GM12865 (cell line): ENCODE data around the gene SDC4.

Experiments
- DNase-seq: peaks from one replicate; pipeline ENCODE4 v3.0.0; 2010; ENCODE audit warnings: low read depth
- H3K4me3 ChIP-seq: 2 replicates; pipeline ENCODE4 v1.5.1; 2011; ENCODE audit warnings: mild to moderate bottlenecking, low read depth, low read length, control low read depth
- CTCF ChIP-seq: IDR thresholded peaks from 2 replicates; pipeline ENCODE4 v1.5.1; 2011; ENCODE audit warnings: low read length, control low read depth, low read depth, inconsistent platforms; ENCODE audit not compliant: insufficient read depth; ENCODE audit errors: missing control alignments

The SDC4 gene

GRCh38 chr20:45279992-45280391, 68.2 kb downstream of the SDC4 start:
- DNase-seq, result no peak
- H3K4me3 ChIP-seq, result no peak overlapping the region
- no peak for TF ChIP-seq CTCF

- no peak for TF ChIP-seq CTCF
Measured at GRCh38 chr20:45275338-45275737, 72.9 kb downstream of the SDC4 start.

More at GRCh38 chr20:45275338-45275737, 72.9 kb downstream of the SDC4 start:
- no peak overlapping the region for H3K4me3 ChIP-seq
- no peak for DNase-seq
